Measurements from ENCODE around the gene RERE.

The RERE gene

DNA sequence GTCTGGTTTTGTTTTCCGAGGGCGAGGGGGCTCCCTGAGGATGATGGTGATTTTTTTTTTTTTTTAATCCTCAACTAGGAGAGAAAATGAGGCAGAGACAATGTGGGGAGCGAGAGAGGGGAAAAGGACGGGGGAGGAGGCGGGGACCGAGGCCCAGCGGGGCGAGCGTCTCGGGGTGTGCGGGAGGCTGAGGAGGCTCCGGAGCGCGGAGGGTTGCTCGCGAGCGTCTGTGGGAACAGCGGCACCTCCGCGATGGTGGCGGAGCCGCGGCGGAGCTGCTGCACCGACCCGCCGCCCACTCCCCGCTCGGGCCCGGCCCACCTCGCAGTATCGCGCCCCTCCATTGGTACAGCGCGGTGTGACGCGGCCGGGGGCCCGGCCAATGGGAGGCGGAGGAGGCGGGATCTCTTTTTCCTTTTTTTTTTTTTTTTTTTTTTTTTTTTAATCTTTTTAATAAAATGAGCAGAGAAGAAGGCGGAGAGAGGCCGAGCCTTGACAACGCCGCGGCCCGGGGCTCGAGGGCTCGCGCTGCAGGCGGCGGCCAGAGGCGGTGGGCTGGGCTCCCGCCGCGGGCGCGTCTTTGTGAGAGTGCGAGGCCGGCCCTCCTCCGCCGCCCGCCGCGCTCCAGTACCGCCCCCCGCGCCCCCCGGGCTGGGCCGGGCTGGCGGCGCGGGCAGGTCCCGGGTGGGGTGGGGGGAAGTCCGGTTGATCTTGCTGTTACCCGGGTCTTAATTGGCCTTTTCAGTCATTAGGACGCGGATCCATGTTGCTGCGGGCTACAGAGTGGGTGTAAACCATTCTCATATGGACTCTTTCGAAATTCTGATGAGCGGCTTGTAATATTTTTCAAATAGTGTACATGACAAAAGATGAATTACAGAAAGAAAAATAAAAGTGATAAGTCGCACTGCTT, at the start of gene RERE (continued):
- TF ChIP-seq, protein P1, sequence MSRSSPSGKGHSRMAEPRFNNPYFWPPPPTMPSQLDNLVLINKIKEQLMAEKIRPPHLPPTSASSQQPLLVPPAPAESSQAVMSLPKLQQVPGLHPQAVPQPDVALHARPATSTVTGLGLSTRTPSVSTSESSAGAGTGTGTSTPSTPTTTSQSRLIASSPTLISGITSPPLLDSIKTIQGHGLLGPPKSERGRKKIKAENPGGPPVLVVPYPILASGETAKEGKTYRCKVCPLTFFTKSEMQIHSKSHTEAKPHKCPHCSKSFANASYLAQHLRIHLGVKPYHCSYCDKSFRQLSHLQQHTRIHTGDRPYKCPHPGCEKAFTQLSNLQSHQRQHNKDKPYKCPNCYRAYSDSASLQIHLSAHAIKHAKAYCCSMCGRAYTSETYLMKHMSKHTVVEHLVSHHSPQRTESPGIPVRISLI (tag by site-specific recombination; IDR thresholded peaks at IDR 0.05): peak; percentile 88
- peak; percentile 59 for TF ChIP-seq KLF16 (tag by site-specific recombination; IDR thresholded peaks at IDR 0.05)
- TF ChIP-seq, protein P2, sequence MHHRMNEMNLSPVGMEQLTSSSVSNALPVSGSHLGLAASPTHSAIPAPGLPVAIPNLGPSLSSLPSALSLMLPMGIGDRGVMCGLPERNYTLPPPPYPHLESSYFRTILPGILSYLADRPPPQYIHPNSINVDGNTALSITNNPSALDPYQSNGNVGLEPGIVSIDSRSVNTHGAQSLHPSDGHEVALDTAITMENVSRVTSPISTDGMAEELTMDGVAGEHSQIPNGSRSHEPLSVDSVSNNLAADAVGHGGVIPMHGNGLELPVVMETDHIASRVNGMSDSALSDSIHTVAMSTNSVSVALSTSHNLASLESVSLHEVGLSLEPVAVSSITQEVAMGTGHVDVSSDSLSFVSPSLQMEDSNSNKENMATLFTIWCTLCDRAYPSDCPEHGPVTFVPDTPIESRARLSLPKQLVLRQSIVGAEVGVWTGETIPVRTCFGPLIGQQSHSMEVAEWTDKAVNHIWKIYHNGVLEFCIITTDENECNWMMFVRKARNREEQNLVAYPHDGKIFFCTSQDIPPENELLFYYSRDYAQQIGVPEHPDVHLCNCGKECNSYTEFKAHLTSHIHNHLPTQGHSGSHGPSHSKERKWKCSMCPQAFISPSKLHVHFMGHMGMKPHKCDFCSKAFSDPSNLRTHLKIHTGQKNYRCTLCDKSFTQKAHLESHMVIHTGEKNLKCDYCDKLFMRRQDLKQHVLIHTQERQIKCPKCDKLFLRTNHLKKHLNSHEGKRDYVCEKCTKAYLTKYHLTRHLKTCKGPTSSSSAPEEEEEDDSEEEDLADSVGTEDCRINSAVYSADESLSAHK (tag by site-specific recombination; IDR thresholded peaks at IDR 0.05): 0 out of 2 replicates have a peak, but pooled peaks have one; percentile 16
- TF ChIP-seq ZBTB7A (tag by site-specific recombination; IDR thresholded peaks at IDR 0.05; ENCODE audit: low read depth): peak; percentile 78
- TF ChIP-seq GLI4 (tag by site-specific recombination; IDR thresholded peaks at IDR 0.05): no peak
- TF ChIP-seq, protein P3, sequence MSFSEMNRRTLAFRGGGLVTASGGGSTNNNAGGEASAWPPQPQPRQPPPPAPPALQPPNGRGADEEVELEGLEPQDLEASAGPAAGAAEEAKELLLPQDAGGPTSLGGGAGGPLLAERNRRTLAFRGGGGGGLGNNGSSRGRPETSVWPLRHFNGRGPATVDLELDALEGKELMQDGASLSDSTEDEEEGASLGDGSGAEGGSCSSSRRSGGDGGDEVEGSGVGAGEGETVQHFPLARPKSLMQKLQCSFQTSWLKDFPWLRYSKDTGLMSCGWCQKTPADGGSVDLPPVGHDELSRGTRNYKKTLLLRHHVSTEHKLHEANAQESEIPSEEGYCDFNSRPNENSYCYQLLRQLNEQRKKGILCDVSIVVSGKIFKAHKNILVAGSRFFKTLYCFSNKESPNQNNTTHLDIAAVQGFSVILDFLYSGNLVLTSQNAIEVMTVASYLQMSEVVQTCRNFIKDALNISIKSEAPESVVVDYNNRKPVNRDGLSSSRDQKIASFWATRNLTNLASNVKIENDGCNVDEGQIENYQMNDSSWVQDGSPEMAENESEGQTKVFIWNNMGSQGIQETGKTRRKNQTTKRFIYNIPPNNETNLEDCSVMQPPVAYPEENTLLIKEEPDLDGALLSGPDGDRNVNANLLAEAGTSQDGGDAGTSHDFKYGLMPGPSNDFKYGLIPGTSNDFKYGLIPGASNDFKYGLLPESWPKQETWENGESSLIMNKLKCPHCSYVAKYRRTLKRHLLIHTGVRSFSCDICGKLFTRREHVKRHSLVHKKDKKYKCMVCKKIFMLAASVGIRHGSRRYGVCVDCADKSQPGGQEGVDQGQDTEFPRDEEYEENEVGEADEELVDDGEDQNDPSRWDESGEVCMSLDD (tag by site-specific recombination; IDR thresholded peaks at IDR 0.05): peak; percentile 72; the same call in 1 of the 2 replicates
- peak; percentile 41; the same call in 1 of the 2 replicates for TF ChIP-seq GLIS2 (tag by site-specific recombination; IDR thresholded peaks at IDR 0.05)
- TF ChIP-seq ZNF624 (tag by site-specific recombination; IDR thresholded peaks at IDR 0.05): no peak
- 0 out of 2 replicates have a peak, but pooled peaks have one; percentile 40 for TF ChIP-seq ZNF16 (tag by site-specific recombination; IDR thresholded peaks at IDR 0.05; ENCODE audit: low read depth)
- TF ChIP-seq, protein P4, sequence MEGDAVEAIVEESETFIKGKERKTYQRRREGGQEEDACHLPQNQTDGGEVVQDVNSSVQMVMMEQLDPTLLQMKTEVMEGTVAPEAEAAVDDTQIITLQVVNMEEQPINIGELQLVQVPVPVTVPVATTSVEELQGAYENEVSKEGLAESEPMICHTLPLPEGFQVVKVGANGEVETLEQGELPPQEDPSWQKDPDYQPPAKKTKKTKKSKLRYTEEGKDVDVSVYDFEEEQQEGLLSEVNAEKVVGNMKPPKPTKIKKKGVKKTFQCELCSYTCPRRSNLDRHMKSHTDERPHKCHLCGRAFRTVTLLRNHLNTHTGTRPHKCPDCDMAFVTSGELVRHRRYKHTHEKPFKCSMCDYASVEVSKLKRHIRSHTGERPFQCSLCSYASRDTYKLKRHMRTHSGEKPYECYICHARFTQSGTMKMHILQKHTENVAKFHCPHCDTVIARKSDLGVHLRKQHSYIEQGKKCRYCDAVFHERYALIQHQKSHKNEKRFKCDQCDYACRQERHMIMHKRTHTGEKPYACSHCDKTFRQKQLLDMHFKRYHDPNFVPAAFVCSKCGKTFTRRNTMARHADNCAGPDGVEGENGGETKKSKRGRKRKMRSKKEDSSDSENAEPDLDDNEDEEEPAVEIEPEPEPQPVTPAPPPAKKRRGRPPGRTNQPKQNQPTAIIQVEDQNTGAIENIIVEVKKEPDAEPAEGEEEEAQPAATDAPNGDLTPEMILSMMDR (tag by site-specific recombination; IDR thresholded peaks at IDR 0.05): peak; percentile 73
- peak; percentile 56 for TF ChIP-seq SP3 (tag by site-specific recombination; IDR thresholded peaks at IDR 0.05)
- TF ChIP-seq EGR2 (tag by site-specific recombination; IDR thresholded peaks at IDR 0.05; ENCODE audit: low read depth): peak; percentile 76
- peak; percentile 82 for TF ChIP-seq ZNF76 (tag by site-specific recombination; IDR thresholded peaks at IDR 0.05; ENCODE audit: borderline replicate concordance, low read depth)
- TF ChIP-seq, protein P5, sequence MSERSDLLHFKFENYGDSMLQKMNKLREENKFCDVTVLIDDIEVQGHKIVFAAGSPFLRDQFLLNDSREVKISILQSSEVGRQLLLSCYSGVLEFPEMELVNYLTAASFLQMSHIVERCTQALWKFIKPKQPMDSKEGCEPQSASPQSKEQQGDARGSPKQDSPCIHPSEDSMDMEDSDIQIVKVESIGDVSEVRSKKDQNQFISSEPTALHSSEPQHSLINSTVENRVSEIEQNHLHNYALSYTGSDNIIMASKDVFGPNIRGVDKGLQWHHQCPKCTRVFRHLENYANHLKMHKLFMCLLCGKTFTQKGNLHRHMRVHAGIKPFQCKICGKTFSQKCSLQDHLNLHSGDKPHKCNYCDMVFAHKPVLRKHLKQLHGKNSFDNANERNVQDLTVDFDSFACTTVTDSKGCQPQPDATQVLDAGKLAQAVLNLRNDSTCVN (tag by site-specific recombination; optimal IDR thresholded peaks at IDR 0.05): peak; percentile 91
- peak; percentile 48 for TF ChIP-seq KLF9 (tag by site-specific recombination; IDR thresholded peaks at IDR 0.05; ENCODE audit: low read depth)
- TF ChIP-seq ZFHX2 (tag by site-specific recombination; conservative IDR thresholded peaks at IDR 0.05): peak; percentile 80
- TF ChIP-seq SCRT2 (tag by site-specific recombination; IDR thresholded peaks at IDR 0.05): no peak
- TF ChIP-seq ZNF341 (tag by site-specific recombination; IDR thresholded peaks at IDR 0.05; ENCODE audit: low read depth): peak; percentile 98
- TF ChIP-seq ZNF2 (tag by site-specific recombination; IDR thresholded peaks at IDR 0.05): peak; percentile 70

Measured in HEK293 (cell line).